GM12878 (cell line): ENCODE measurements around the gene TSHR. TPM values are rescaled to one million over a fixed set of nuclear protein-coding genes. Genes with fewer than 3 reads are reported as not detected.
"Not testable (repeated sequence)": the region's sequence is repeated elsewhere in the genome, so short reads cannot be mapped to it uniquely, and the experiment has no call there.

Source experiments
- ATAC-seq: fragments of 200-7000 bp; cut with Tn5 transposase; 3 replicates; pipeline ENCODE4 v1.9.1; 2020; ENCODE audit warnings: mild to moderate bottlenecking, moderate library complexity
- BruUV-seq: library from RNA; stranded (reverse); fragments of 400-500 nt; replicated peaks from 2 replicates; lab custom pipeline; 2021; lab: Mats Ljungman, UMichigan
- CTCF ChIA-PET: fragments of 300-600 bp; sonication (Branson Sonifier 250); formaldehyde crosslinking; extraction: SDS; loops from one replicate; lab custom pipeline; 2021; ENCODE audit warnings: inconsistent platforms; lab: Yijun Ruan, JAX
- POLR2A ChIA-PET: fragments of 350-600 bp; formaldehyde crosslinking; extraction: SDS; loops from one replicate; lab custom pipeline; 2021; ENCODE audit warnings: inconsistent platforms; lab: Charles Lee
- RAD21 ChIA-PET: fragments of 300-600 bp; sonication (Branson Sonifier 250); formaldehyde crosslinking; loops from one replicate; lab custom pipeline; 2023; ENCODE audit warnings: antibody characterized with exemption; ENCODE audit not compliant: unreplicated experiment; lab: Charles Lee
- SMC1A ChIA-PET: fragments of 300-600 bp; sonication (Branson Sonifier 250); formaldehyde crosslinking; loops from one replicate; lab custom pipeline; 2023; ENCODE audit not compliant: unreplicated experiment, uncharacterized antibody; lab: Charles Lee
- DNase-seq: peaks from one replicate; pipeline ENCODE4 v3.0.0-alpha.2; 2011; ENCODE audit warnings: low read depth, low spot score
- FAIRE-seq: peaks from 3 replicates; lab custom pipeline; 2011; peaks lifted over from hg19 to GRCh38; lab: Jason Lieb, UNC
- H2AFZ ChIP-seq: 2 replicates; pipeline ENCODE4 v1.6.0; 2011; ENCODE audit warnings: low read depth, low read length, control low read depth; ENCODE audit not compliant: control insufficient read depth
- H3K27ac ChIP-seq: 2 replicates; pipeline ENCODE4 v1.5.1; 2011; ENCODE audit warnings: control low read depth; ENCODE audit not compliant: control insufficient read depth, insufficient read depth
- H3K27me3 ChIP-seq, 2 experiments: replicated peaks in 1 of 2; 2 replicates each; pipeline versions ENCODE4 v1.6.0 to v1.6.1; 2011; ENCODE audit warnings: low read length in 1 of 2; ENCODE audit not compliant: control insufficient read depth in 2 of 2, insufficient read depth in 2 of 2
- H3K36me3 ChIP-seq, 2 experiments: 2 replicates each; pipeline ENCODE4 v1.5.1; 2011; ENCODE audit warnings: low read length in 1 of 2; ENCODE audit not compliant: control insufficient read depth in 2 of 2, insufficient read depth in 2 of 2
- H3K4me1 ChIP-seq: 2 replicates; pipeline ENCODE4 v1.6.1; 2011; ENCODE audit warnings: mild to moderate bottlenecking, low read length, moderate library complexity, mixed read lengths; ENCODE audit not compliant: control insufficient read depth, insufficient read depth
- H3K4me2 ChIP-seq: 2 replicates; pipeline ENCODE4 v1.6.0; 2011; ENCODE audit warnings: control low read depth; ENCODE audit not compliant: control insufficient read depth, insufficient read depth
- H3K4me3 ChIP-seq: fragments of 200-600 bp; sonication (generic); 2 replicates; pipeline ENCODE4 v1.5.1; 2016
- H3K79me2 ChIP-seq: 2 replicates; pipeline ENCODE4 v1.6.0; 2011; ENCODE audit warnings: low read length; ENCODE audit not compliant: control insufficient read depth, insufficient read depth
- H3K9ac ChIP-seq: 2 replicates; pipeline ENCODE4 v1.8.0; 2011; ENCODE audit warnings: low read length, control low read depth, mixed read lengths; ENCODE audit not compliant: control insufficient read depth, insufficient read depth
- H3K9me3 ChIP-seq: replicated peaks from 3 replicates; pipeline ENCODE4 v1.5.1; 2011; ENCODE audit warnings: mild to moderate bottlenecking, low read length; ENCODE audit not compliant: control insufficient read depth, insufficient read depth
- H4K20me1 ChIP-seq: 2 replicates; pipeline ENCODE4 v1.6.0; 2011; ENCODE audit not compliant: control insufficient read depth, insufficient read depth
- BCL11A ChIP-seq: IDR thresholded peaks from 2 replicates; pipeline ENCODE4 v1.6.1; 2011; ENCODE audit warnings: low read depth, low read length
- BMI1 ChIP-seq: fragments of 450-650 bp; IDR thresholded peaks from 2 replicates; pipeline ENCODE4 v1.6.1; 2016; ENCODE audit warnings: mild to moderate bottlenecking, moderate library complexity, borderline replicate concordance
- CUX1 ChIP-seq: IDR thresholded peaks from 2 replicates; pipeline ENCODE4 v1.6.1; 2012; ENCODE audit warnings: improper control_type of control experiment, low read depth, low read length; ENCODE audit not compliant: insufficient replicate concordance
- E4F1 ChIP-seq: fragments of 450-650 bp; IDR thresholded peaks from 2 replicates; pipeline ENCODE4 v1.6.1; 2018; ENCODE audit warnings: borderline replicate concordance, mild to moderate bottlenecking; ENCODE audit not compliant: partially characterized antibody
- EGR1 ChIP-seq, 2 experiments: IDR thresholded peaks; 1 replicate in 1 of 2; 2 replicates in 1 of 2; pipeline ENCODE4 v1.6.1; 2011 to 2012; ENCODE audit warnings: low read depth in 2 of 2, low read length in 2 of 2, borderline replicate concordance in 1 of 2, mild to moderate bottlenecking in 1 of 2, moderate library complexity in 1 of 2
- ELK1 ChIP-seq: IDR thresholded peaks from 2 replicates; pipeline ENCODE4 v1.6.1; 2012; ENCODE audit warnings: low read depth, low read length, improper control_type of control experiment
- SMC3 ChIP-seq: IDR thresholded peaks from 2 replicates; pipeline ENCODE4 v1.6.1; 2011; ENCODE audit warnings: low read length, improper control_type of control experiment, borderline replicate concordance
- WGBS: methylation state at CpG from one replicate; pipeline ENCODE4 v1.1.6; 2016; ENCODE audit warnings: low lambda C conversion rate; ENCODE audit not compliant: insufficient replicate concordance, insufficient coverage; ENCODE audit errors: missing lambda C conversion rate; 5-methylcytosine and 5-hydroxymethylcytosine counted together
- in situ Hi-C: fragments of 300-500 bp; cut with MboI; formaldehyde crosslinking; loops from 9 replicates; pipeline ENCODE4 v1.14.3; 2018; ENCODE audit warnings: mixed read lengths
- intact Hi-C: fragments of 100-400 bp; cut with micrococcal nuclease; formaldehyde crosslinking; loops from one replicate; pipeline ENCODE4 v1.14.2; 2022; ENCODE audit not compliant: unreplicated experiment
- polyA plus RNA-seq, 11 experiments: library from polyadenylated mRNA; depleted of rRNA in 4 of 11; unstranded in 6 of 11; stranded (reverse) in 5 of 11; fragments of >200 nt; fragmentation: Nextera tagmentation in 4 of 11; fragmentation: Illumina TruSeq in 1 of 11; extraction: Ambion mirVana in 4 of 11; extraction: Trizol in 1 of 11; gene quantifications; 1 replicate in 1 of 11; 2 replicates in 10 of 11; pipeline versions ENCODE4 v1.2.1 to v1.2.3, GENCODE V29; 2011 to 2016; ENCODE audit warnings: inconsistent platforms in 2 of 11, missing spikeins in 2 of 11, low read depth in 1 of 11
- total RNA-seq, 4 experiments: library from RNA; depleted of rRNA in 3 of 4; stranded (reverse); fragments of >200 nt in 3 of 4; fragmentation: Illumina TruSeq in 1 of 4; extraction: Trizol in 1 of 4; gene quantifications; 2 replicates each; pipeline versions ENCODE4 v1.2.1 to v1.2.3, GENCODE V29; 2013 to 2021

Gene TSHR
- total and polyA plus RNA-seq, 10 of the 15 experiments (the other 5 are each of a cell fraction or from before 2014, with no cell fraction given) = 0.06 to 0.31 TPM; not detected in 8

- TF ChIP-seq E4F1 = no peak
- TF ChIP-seq SMC3 = no peak
- no peak for TF ChIP-seq BCL11A
- no peak for TF ChIP-seq ELK1
- TF ChIP-seq BMI1 = no peak
- no peak for TF ChIP-seq EGR1 (IDR thresholded peaks at IDR 0.05; ENCODE audit: borderline replicate concordance in 1 of 2, low read depth in 2 of 2, low read length in 2 of 2)
- no peak for TF ChIP-seq CUX1
These were observed 48.5 kb upstream of the TSHR start (continued) for GRCh38 chr14:80906946-80907345.

GRCh38 chr14:80912013-80912412, 43.4 kb upstream of the TSHR start:
- H4K20me1 ChIP-seq, ATAC-seq, H3K4me1 ChIP-seq, H3K9ac ChIP-seq, H3K79me2 ChIP-seq, H3K4me3 ChIP-seq, BruUV-seq, DNase-seq, intact Hi-C loops, FAIRE-seq, SMC1A ChIA-PET, H3K27ac ChIP-seq, RAD21 ChIA-PET, H3K27me3 ChIP-seq, H3K4me2 ChIP-seq, H3K9me3 ChIP-seq, H3K36me3 ChIP-seq, in situ Hi-C loops, H2AFZ ChIP-seq, POLR2A ChIA-PET: not testable (repeated sequence)
- CTCF ChIA-PET = interaction anchor here (0.7 kb wide), 1 partner anchor 277 kb away, joined by 3 read pairs; no protein-coding TSS in a partner anchor
- WGBS = 89% methylated on average over 11 of the region's 11 CpGs
